ENCODE measurements around the gene TMEM132E. TPM values are rescaled to one million over a fixed set of nuclear protein-coding genes. Genes with fewer than 3 reads are reported as not detected.

Gene TMEM132E
- total RNA-seq, 1 donor from 2014 or later = not detected

GRCh38 chr17:34675605-34676004 is 96.2 kb downstream of the TMEM132E start:
- no peak for DNase-seq
- Mint-ChIP-seq H3K4me3 (no peak overlapping the region), H3K4me1 (no peaks in the 10 kb centered on the region), H3K9me3 (no peaks in the 10 kb centered on the region), H3K36me3 (ENCODE audit: low read depth) (no peaks in the 10 kb centered on the region), H3K27ac (no peak overlapping the region), H3K27me3 (no peaks in the 10 kb centered on the region)
- intact Hi-C loops (cut with micrococcal nuclease) = no loop called here

DNA sequence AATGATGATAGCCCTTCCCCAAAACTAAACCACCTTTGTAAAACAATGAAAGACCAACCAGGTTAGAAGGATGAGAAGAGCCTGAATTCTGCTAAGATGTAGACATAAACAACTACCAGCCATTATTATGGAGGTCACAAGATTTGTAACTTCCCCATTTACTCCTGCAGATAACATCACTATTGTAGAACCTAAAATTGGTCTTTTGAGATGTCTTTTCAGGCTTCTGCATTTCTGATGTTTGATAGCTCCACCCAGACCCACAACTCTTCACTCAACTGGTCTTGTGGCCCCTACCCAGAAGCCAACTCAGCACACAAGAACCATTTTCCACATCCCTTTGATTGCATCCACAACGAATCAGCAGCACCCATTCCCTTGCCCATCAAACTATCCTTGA is 100.8 kb downstream of the TMEM132E start:
- Mint-ChIP-seq H3K27me3 (peaks cover 3% of the 10 kb centered on the region), H3K36me3 (ENCODE audit: low read depth) (no peaks in the 10 kb centered on the region), H3K4me3 (no peak overlapping the region), H3K4me1 (no peaks in the 10 kb centered on the region), H3K9me3 (no peaks in the 10 kb centered on the region), H3K27ac (no peak overlapping the region)
- DNase-seq = no peak
- intact Hi-C loops (cut with micrococcal nuclease) = no loop called here

DNA sequence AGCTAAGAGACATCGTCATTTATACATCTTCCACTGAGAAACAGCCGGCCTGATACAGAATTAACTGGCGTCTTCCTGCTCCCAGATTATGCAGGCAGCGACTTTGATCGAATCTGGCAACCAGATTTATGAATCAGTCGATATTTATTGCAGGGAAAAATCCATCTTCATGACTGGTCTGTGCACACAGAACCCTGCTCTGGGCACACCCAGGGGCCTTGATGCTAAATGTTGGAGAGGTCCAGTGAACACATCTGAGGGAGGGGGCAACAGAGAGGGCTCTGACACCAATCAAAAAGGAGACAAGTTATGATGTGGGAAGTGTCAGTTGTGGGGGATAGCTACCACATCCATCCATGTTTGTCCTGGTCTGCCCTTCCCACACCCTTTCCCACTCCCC is 102.9 kb downstream of the TMEM132E start:
- Mint-ChIP-seq H3K27ac (no peak overlapping the region), H3K4me3 (no peak overlapping the region), H3K36me3 (ENCODE audit: low read depth) (no peaks in the 10 kb centered on the region), H3K4me1 (no peaks in the 10 kb centered on the region), H3K27me3 (peaks cover 3% of the 10 kb centered on the region), H3K9me3 (no peaks in the 10 kb centered on the region)
- intact Hi-C loops (cut with micrococcal nuclease) = no loop called here
- DNase-seq = no peak

DNA sequence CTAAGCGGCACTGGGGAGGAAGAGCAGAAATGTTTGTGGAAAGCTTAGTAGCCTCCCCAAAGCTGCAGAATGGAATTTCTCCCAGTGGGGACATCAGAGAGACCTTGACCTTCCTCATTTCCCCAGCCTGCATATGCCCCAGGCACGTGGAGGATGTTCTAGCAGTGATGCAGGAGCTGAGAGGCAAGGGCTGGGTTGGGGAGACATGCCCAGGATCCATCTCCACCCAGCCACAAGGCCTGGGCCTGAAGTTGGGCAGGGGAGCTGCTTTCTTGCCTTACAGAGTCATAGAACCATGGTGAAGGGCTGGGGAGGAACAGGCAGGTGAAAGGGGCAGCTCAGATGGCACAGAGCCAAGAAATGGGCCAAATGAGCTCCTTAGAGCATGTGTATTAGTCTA is 104.0 kb downstream of the TMEM132E start:
- Mint-ChIP-seq H3K27me3 (peaks cover 3% of the 10 kb centered on the region), H3K36me3 (ENCODE audit: low read depth) (no peaks in the 10 kb centered on the region)

More for the DNA sequence above, 104.0 kb downstream of the TMEM132E start:
- no peaks in the 10 kb centered on the region for H3K4me1 Mint-ChIP-seq
- no peak overlapping the region for H3K27ac Mint-ChIP-seq
- no peak for DNase-seq
- H3K9me3 Mint-ChIP-seq = no peaks in the 10 kb centered on the region
- intact Hi-C loops (cut with micrococcal nuclease) = no loop called here
- no peak overlapping the region for H3K4me3 Mint-ChIP-seq

Other genes with a start within 250 kb of the TMEM132E start
- not detected in 2 replicates for gene CCL13, start 223.1 kb upstream of the TMEM132E start, total RNA-seq
- 105 and 111 TPM in 2 replicates for gene CCL1, start 216.3 kb upstream of the TMEM132E start, total RNA-seq

All from activated CD4-positive, alpha-beta T cell treated with anti-CD3 and anti-CD28 coated beads, Interleukin-2, amount 10 ng/mL, durations not matched to agents 24 days and 14 days (primary cell).